HG02870 (cell line): ENCODE measurements around the gene HECTD4.
"Not testable (repeated sequence)": the region's sequence is repeated elsewhere in the genome, so short reads cannot be mapped to it uniquely, and the experiment has no call there.

Experiments used
- ATAC-seq: cut with Tn5 transposase; IDR thresholded peaks from one replicate; pipeline ENCODE4 v1.9.1; 2021; ENCODE audit warnings: mild to moderate bottlenecking, moderate library complexity; ENCODE audit not compliant: unreplicated experiment

HECTD4 gene

GRCh38 chr12:112165624-112166023 lies 216.6 kb downstream of the HECTD4 start:
- ATAC-seq = no peak

GRCh38 chr12:112164011-112164660 lies 218.1 kb downstream of the HECTD4 start:
- no peak for ATAC-seq

- ATAC-seq = no peak
These were observed 218.7 kb downstream of the HECTD4 start for GRCh38 chr12:112163471-112163991.

- no peak for ATAC-seq
These were observed 219.2 kb downstream of the HECTD4 start for GRCh38 chr12:112163056-112163455.

GRCh38 chr12:112162241-112162790 lies 219.9 kb downstream of the HECTD4 start:
- ATAC-seq = no peak

- ATAC-seq = no peak
These were observed 220.5 kb downstream of the HECTD4 start for GRCh38 chr12:112161711-112162110.

GRCh38 chr12:112160611-112161010 lies 221.6 kb downstream of the HECTD4 start:
- ATAC-seq = no peak

DNA sequence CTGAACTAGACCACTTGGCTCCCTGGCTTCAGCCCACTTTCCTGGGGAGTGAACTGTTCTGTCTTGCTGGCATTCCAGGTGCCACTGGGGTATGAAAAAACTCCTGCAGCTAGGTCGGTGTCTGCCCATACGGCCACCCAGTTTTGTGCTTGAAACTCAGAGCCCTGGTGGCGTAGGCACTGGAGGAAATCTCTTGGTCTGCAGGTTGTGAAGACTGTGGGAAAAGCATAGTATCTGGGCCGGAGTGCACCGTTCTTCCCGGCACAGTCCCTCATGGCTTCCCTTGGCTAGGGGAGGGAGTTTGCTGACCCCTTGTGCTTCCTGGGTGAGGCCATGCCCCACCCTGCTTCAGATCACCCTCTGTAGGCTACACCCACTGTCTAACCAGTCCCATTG lies 223.1 kb downstream of the HECTD4 start:
- ATAC-seq = no peak

DNA sequence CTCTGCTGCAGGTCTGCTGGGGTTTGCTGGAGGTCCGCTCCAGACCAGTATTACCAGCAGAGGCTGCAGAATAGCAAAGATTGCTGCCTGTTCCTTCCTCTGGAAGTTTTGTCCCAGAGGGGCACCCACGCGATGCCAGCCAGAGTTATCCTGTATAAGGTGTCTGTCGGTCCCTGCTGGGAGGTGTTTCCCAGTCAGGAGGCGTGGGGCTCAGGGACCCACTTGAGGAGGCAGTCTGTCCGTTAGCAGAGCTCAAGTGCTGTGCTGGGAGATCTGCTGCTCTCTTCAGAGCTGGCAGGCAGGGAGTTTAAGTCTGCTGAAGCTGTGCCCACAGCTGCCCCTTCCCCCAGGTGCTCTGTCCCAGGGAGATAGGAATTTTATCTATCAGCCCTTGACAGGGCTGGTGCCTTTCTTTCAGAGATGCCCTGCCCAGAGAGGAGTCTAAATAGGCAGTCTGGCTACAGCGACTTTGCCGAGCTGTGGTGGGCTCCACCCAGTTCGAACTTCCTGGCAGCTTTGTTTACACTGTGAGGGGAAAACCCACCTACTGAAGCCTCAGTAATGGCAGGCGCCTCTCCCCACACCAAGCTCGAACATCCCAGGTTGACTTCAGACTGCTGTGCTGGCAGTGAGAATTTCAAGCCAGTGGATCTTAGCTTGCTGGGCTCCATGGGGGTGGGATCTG lies 223.6 kb downstream of the HECTD4 start:
- ATAC-seq = not testable (repeated sequence)

DNA sequence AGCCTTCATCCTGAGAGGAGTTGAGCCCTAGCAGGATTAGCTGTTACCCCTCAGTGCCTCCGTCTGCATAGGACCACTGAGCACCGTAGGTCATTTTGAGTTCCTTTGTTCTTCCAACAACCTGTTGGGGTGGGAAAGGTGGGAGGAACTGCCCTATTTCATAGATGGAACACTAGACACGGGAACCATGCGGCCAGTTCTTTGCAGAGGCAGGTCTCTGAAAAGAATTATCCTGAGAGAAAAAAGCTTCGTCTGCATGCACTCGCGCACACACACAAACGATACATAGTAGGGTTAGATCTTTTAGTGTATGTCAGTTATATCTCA lies 228.4 kb downstream of the HECTD4 start:
- no peak for ATAC-seq

- ATAC-seq = no peak
These were observed 228.9 kb downstream of the HECTD4 start for GRCh38 chr12:112153181-112153892.

DNA sequence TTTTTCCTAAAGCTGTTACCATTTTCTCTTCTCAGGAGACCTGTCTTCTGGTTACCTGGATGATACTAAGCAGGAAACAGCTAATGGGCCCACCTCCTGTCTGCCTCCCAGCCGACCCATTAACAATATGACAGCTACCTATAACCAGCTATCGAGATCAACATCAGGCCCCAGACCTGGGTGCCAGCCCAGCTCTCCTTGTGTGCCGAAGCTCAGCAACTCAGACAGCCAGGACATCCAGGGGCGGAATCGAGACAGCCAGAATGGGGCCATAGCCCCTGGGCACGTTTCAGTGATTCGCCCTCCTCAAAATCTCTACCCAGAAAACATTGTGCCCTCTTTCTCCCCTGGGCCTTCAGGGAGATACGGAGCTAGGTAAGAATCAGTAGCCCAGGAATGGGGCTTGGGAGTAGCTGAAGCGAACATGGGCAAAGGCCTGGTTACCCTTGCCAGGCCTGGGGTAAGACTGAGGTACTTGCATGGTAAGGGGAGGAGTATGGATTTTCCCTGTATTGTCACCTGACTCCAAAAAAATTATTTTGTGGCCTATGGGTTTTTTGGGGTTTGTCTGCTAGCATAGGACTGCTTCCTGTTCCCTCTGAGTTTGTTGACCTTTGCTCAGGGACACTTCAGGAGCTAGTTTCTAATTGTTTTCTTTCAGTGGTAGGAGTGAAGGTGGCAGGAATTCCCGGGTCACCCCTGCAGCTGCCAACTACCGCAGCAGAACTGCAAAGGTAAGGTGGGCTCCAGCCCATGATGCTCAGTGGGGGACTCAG lies 230.3 kb downstream of the HECTD4 start:
- no peak for ATAC-seq

- no peak for ATAC-seq
These were observed 232.6 kb downstream of the HECTD4 start for GRCh38 chr12:112149596-112149995.

- ATAC-seq = no peak
These were observed 234.2 kb downstream of the HECTD4 start for GRCh38 chr12:112148031-112148513.

- ATAC-seq = no peak
These were observed 236.1 kb downstream of the HECTD4 start for GRCh38 chr12:112146123-112146522.

GRCh38 chr12:112140728-112141127 lies 241.5 kb downstream of the HECTD4 start:
- no peak for ATAC-seq

DNA sequence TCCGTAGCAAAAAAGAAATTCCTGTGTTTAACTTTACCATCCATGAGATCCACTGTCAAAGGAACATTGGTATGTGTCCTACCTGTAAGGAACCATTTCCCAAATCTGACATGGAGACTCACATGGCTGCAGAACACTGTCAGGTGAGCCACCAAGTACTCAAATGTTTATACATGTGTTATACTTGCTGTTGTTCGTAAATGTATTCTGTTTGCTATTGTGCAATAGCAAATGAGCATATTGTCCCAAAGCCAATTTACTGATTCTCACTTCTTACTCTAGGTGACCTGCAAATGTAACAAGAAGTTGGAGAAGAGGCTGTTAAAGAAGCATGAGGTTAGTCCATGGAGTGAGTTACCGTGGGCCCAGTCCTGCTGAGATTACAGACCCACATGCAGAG lies 247.5 kb downstream of the HECTD4 start:
- no peak for ATAC-seq

- ATAC-seq = no peak
These were observed 248.8 kb downstream of the HECTD4 start for GRCh38 chr12:112133418-112133817.

DNA sequence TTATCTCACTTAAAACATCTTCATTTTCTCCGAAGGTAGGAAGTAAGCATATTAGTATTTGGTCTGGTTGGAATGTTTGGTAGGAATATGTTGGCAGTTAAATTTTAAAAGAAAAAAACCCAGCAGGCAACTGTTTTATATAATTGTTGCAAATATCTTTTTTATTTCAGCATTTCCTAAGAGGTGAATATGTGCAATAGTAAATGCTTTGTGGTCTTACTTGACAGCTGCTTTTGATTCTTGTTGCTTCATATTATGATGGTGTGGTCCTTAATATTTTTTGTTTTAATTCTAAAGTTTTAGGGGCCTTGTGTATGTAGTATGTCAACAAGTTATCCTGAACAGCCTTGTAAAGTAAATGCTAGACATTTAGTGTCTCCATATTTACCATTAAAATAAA lies 250.5 kb downstream of the HECTD4 start:
- no peak for ATAC-seq

- ATAC-seq = no peak
These were observed 251.7 kb downstream of the HECTD4 start for GRCh38 chr12:112130441-112130998.
